ENCODE data around the gene MTNR1A.

The MTNR1A gene

GRCh38 chr4:186499467-186499866 is 55.9 kb downstream of the MTNR1A start:
- H3K9me2 ChIP-seq (replicated peaks; ENCODE audit: control insufficient read depth, low read length), result no peaks in the 10 kb centered on the region
- no peaks in the 10 kb centered on the region for H3K36me3 ChIP-seq (ENCODE audit: control insufficient read depth, low read length)
- H3K27me3 ChIP-seq (ENCODE audit: control insufficient read depth, low read length), result no peaks in the 10 kb centered on the region
- no peak overlapping the region for H3K4me3 ChIP-seq (ENCODE audit: low read length)
- H3K79me2 ChIP-seq (ENCODE audit: control insufficient read depth, low read length), result no peaks in the 10 kb centered on the region
- no peak overlapping the region for H3K4me2 ChIP-seq (ENCODE audit: low read length)
- H3K9me3 ChIP-seq (ENCODE audit: control insufficient read depth, insufficient read depth, low read length), result no peaks in the 10 kb centered on the region
- H3F3A ChIP-seq (ENCODE audit: control insufficient read depth, insufficient read depth), result no peaks in the 10 kb centered on the region
- H4K20me1 ChIP-seq (ENCODE audit: control insufficient read depth, insufficient read depth, low read depth, low read length), result no peaks in the 10 kb centered on the region
- TF ChIP-seq EZH2phosphoT487 (IDR thresholded peaks at IDR 0.05; ENCODE audit: borderline replicate concordance, low read length), result no peak
- no peak for TF ChIP-seq CTCF (IDR thresholded peaks at IDR 0.05; ENCODE audit: low read depth, low read length, poor library complexity, severe bottlenecking)
- H3K4me1 ChIP-seq (ENCODE audit: control insufficient read depth, low read length), result no peaks in the 10 kb centered on the region
- H3K27ac ChIP-seq (ENCODE audit: low read depth, low read length), result no peak overlapping the region

- Histone ChIP-seq H3K27ac (ENCODE audit: low read depth, low read length) (no peak overlapping the region), H3K79me2 (ENCODE audit: control insufficient read depth, low read length) (no peaks in the 10 kb centered on the region), H3K9me3 (ENCODE audit: control insufficient read depth, insufficient read depth, low read length) (no peaks in the 10 kb centered on the region), H4K20me1 (ENCODE audit: control insufficient read depth, insufficient read depth, low read depth, low read length) (no peaks in the 10 kb centered on the region), H3K4me2 (ENCODE audit: low read length) (no peak overlapping the region), H3K36me3 (ENCODE audit: control insufficient read depth, low read length) (no peaks in the 10 kb centered on the region), H3F3A (ENCODE audit: control insufficient read depth, insufficient read depth) (no peaks in the 10 kb centered on the region), H3K4me1 (ENCODE audit: control insufficient read depth, low read length) (no peaks in the 10 kb centered on the region), H3K27me3 (ENCODE audit: control insufficient read depth, low read length) (no peaks in the 10 kb centered on the region), H3K4me3 (ENCODE audit: low read length) (no peak overlapping the region), H3K9me2 (replicated peaks; ENCODE audit: control insufficient read depth, low read length) (no peaks in the 10 kb centered on the region)
- TF ChIP-seq CTCF (IDR thresholded peaks at IDR 0.05; ENCODE audit: low read depth, low read length, poor library complexity, severe bottlenecking), result no peak
- no peak for TF ChIP-seq EZH2phosphoT487 (IDR thresholded peaks at IDR 0.05; ENCODE audit: borderline replicate concordance, low read length)
Observed at GRCh38 chr4:186497043-186497442, 58.3 kb downstream of the MTNR1A start.

- no peaks in the 10 kb centered on the region for H4K20me1 ChIP-seq (ENCODE audit: control insufficient read depth, insufficient read depth, low read depth, low read length)
- TF ChIP-seq EZH2phosphoT487 (IDR thresholded peaks at IDR 0.05; ENCODE audit: borderline replicate concordance, low read length) (no peak), CTCF (IDR thresholded peaks at IDR 0.05; ENCODE audit: low read depth, low read length, poor library complexity, severe bottlenecking) (no peak)
- H3K36me3 ChIP-seq (ENCODE audit: control insufficient read depth, low read length), result no peaks in the 10 kb centered on the region
- no peaks in the 10 kb centered on the region for H3K79me2 ChIP-seq (ENCODE audit: control insufficient read depth, low read length)
- H3K27ac ChIP-seq (ENCODE audit: low read depth, low read length), result no peak overlapping the region
- no peaks in the 10 kb centered on the region for H3K27me3 ChIP-seq (ENCODE audit: control insufficient read depth, low read length)
- H3F3A ChIP-seq (ENCODE audit: control insufficient read depth, insufficient read depth), result no peaks in the 10 kb centered on the region
- H3K4me2 ChIP-seq (ENCODE audit: low read length), result no peak overlapping the region
- no peaks in the 10 kb centered on the region for H3K9me2 ChIP-seq (replicated peaks; ENCODE audit: control insufficient read depth, low read length)
- H3K9me3 ChIP-seq (ENCODE audit: control insufficient read depth, insufficient read depth, low read length), result no peaks in the 10 kb centered on the region
- H3K4me1 ChIP-seq (ENCODE audit: control insufficient read depth, low read length), result no peaks in the 10 kb centered on the region
- H3K4me3 ChIP-seq (ENCODE audit: low read length), result no peak overlapping the region
Observed at GRCh38 chr4:186494496-186494895, 60.9 kb downstream of the MTNR1A start.

- H3K27me3 ChIP-seq (ENCODE audit: control insufficient read depth, low read length), result no peaks in the 10 kb centered on the region
- TF ChIP-seq CTCF (IDR thresholded peaks at IDR 0.05; ENCODE audit: low read depth, low read length, poor library complexity, severe bottlenecking), result no peak
- TF ChIP-seq EZH2phosphoT487 (IDR thresholded peaks at IDR 0.05; ENCODE audit: borderline replicate concordance, low read length), result no peak
- H3K4me2 ChIP-seq (ENCODE audit: low read length), result no peak overlapping the region
- H3K4me3 ChIP-seq (ENCODE audit: low read length), result no peak overlapping the region
- no peaks in the 10 kb centered on the region for H3K4me1 ChIP-seq (ENCODE audit: control insufficient read depth, low read length)
- no peaks in the 10 kb centered on the region for H3K9me3 ChIP-seq (ENCODE audit: control insufficient read depth, insufficient read depth, low read length)
- H4K20me1 ChIP-seq (ENCODE audit: control insufficient read depth, insufficient read depth, low read depth, low read length), result no peaks in the 10 kb centered on the region
- no peaks in the 10 kb centered on the region for H3F3A ChIP-seq (ENCODE audit: control insufficient read depth, insufficient read depth)
- no peaks in the 10 kb centered on the region for H3K36me3 ChIP-seq (ENCODE audit: control insufficient read depth, low read length)
- no peaks in the 10 kb centered on the region for H3K9me2 ChIP-seq (replicated peaks; ENCODE audit: control insufficient read depth, low read length)
- no peak overlapping the region for H3K27ac ChIP-seq (ENCODE audit: low read depth, low read length)
- H3K79me2 ChIP-seq (ENCODE audit: control insufficient read depth, low read length), result no peaks in the 10 kb centered on the region
Observed at GRCh38 chr4:186487726-186488125, 67.6 kb downstream of the MTNR1A start.
